BJ (cell line): ENCODE results near the gene FXR2. TPM values are rescaled to one million over a fixed set of nuclear protein-coding genes. Genes with fewer than 3 reads are reported as not detected.

ENCODE experiments used
- CTCF ChIA-PET: fragments of 350-600 bp; formaldehyde crosslinking; extraction: SDS; loops from one replicate; lab custom pipeline; 2021; ENCODE audit warnings: antibody characterized with exemption, inconsistent platforms; lab: Yijun Ruan, JAX
- POLR2A ChIA-PET: fragments of 300-600 bp; sonication (Branson Sonifier 250); formaldehyde crosslinking; extraction: SDS; loops from one replicate; lab custom pipeline; 2021; ENCODE audit warnings: antibody characterized with exemption; lab: Charles Lee
- DNase-seq: peaks from one replicate; pipeline ENCODE4 v3.0.0-alpha.2; 2011; ENCODE audit warnings: low read depth
- H3K27me3 ChIP-seq: 2 replicates; pipeline ENCODE4 v1.6.0; 2011; ENCODE audit warnings: low read length; ENCODE audit not compliant: control insufficient read depth, insufficient read depth
- H3K36me3 ChIP-seq: 2 replicates; pipeline ENCODE4 v1.5.1; 2011; ENCODE audit warnings: low read length; ENCODE audit not compliant: control insufficient read depth, insufficient read depth
- H3K4me3 ChIP-seq: 2 replicates; pipeline ENCODE4 v1.5.1; 2011; ENCODE audit warnings: low read depth, mild to moderate bottlenecking, control low read depth, low read length
- polyA plus RNA-seq: library from polyadenylated mRNA; depleted of rRNA; stranded (reverse); fragments of >200 nt; gene quantifications from 2 replicates; pipeline ENCODE4 v1.2.3, GENCODE V29; 2011
- TF ChIP-seq, protein P1 (sequence below): IDR thresholded peaks from 2 replicates; pipeline ENCODE4 v1.5.1; 2011; ENCODE audit warnings: low read depth, mild to moderate bottlenecking, control low read depth, inconsistent platforms, low read length, moderate library complexity; ENCODE audit not compliant: insufficient read depth

FXR2 gene
- polyA plus RNA-seq, 1 experiment, result 46.2 TPM

- TF ChIP-seq, protein P1, sequence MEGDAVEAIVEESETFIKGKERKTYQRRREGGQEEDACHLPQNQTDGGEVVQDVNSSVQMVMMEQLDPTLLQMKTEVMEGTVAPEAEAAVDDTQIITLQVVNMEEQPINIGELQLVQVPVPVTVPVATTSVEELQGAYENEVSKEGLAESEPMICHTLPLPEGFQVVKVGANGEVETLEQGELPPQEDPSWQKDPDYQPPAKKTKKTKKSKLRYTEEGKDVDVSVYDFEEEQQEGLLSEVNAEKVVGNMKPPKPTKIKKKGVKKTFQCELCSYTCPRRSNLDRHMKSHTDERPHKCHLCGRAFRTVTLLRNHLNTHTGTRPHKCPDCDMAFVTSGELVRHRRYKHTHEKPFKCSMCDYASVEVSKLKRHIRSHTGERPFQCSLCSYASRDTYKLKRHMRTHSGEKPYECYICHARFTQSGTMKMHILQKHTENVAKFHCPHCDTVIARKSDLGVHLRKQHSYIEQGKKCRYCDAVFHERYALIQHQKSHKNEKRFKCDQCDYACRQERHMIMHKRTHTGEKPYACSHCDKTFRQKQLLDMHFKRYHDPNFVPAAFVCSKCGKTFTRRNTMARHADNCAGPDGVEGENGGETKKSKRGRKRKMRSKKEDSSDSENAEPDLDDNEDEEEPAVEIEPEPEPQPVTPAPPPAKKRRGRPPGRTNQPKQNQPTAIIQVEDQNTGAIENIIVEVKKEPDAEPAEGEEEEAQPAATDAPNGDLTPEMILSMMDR, result no peak
- Histone ChIP-seq H3K36me3 (peaks cover 2% of the 10 kb centered on the region), H3K27me3 (no peaks in the 10 kb centered on the region), H3K4me3 (no peak within 1 kb of the TSS)
- DNase-seq, result no peak
- ChIA-PET POLR2A (no interaction called here), CTCF (interaction anchor here (0.7 to 3.7 kb wide), 7 partner anchors 11 to 122 kb away, joined by 3 to 95 read pairs (median 9); partner anchors contain the start of gene SOX15)
Observed at GRCh38 chr17:7558544-7559319, 56.0 kb downstream of the FXR2 start, which contains the start of gene TNFSF13. TSS of gene TNFSF13 (plus strand) at chr17:7558750. CDS start at chr17:7559040, 290 bp downstream.

- ChIA-PET POLR2A (interaction anchor here (0.6 kb wide), 1 partner anchor 565 kb away, joined by 3 read pairs; no protein-coding TSS in a partner anchor), CTCF (interaction anchor here (0.5 to 2.6 kb wide), 8 partner anchors 11 to 512 kb away, joined by 3 to 20 read pairs (median 3); partner anchors contain the start of gene SOX15)
- Histone ChIP-seq H3K27me3 (no peaks in the 10 kb centered on the region), H3K36me3 (no peaks in the 10 kb centered on the region; the same call in 1 of the 2 replicates), H3K4me3 (no peak overlapping the region)
- TF ChIP-seq, protein P1, result no peak
- DNase-seq, result no peak
Observed at GRCh38 chr17:7557775-7558543, 56.7 kb downstream of the FXR2 start.

DNA sequence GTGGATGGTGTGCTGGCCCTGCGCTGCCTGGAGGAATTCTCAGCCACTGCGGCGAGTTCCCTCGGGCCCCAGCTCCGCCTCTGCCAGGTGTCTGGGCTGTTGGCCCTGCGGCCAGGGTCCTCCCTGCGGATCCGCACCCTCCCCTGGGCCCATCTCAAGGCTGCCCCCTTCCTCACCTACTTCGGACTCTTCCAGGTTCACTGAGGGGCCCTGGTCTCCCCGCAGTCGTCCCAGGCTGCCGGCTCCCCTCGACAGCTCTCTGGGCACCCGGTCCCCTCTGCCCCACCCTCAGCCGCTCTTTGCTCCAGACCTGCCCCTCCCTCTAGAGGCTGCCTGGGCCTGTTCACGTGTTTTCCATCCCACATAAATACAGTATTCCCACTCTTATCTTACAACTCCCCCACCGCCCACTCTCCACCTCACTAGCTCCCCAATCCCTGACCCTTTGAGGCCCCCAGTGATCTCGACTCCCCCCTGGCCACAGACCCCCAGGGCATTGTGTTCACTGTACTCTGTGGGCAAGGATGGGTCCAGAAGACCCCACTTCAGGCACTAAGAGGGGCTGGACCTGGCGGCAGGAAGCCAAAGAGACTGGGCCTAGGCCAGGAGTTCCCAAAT, 57.4 kb downstream of the FXR2 start:
- TF ChIP-seq, protein P1, result no peak
- Histone ChIP-seq H3K27me3 (no peaks in the 10 kb centered on the region), H3K36me3 (no peaks in the 10 kb centered on the region; the same call in 1 of the 2 replicates), H3K4me3 (no peak overlapping the region)
- no peak for DNase-seq
- ChIA-PET POLR2A (no interaction called here), CTCF (interaction anchor here (1.0 to 2.6 kb wide), 5 partner anchors 32 to 512 kb away, joined by 3 to 20 read pairs (median 9); partner anchors contain the start of gene SOX15)

GRCh38 chr17:7556627-7557026, 58.1 kb downstream of the FXR2 start:
- TF ChIP-seq, protein P1, result no peak
- Histone ChIP-seq H3K36me3 (no peaks in the 10 kb centered on the region; the same call in 1 of the 2 replicates), H3K27me3 (no peaks in the 10 kb centered on the region), H3K4me3 (no peak overlapping the region)
- CTCF ChIA-PET, result interaction anchor here (2.6 kb wide), 2 partner anchors 33 to 42 kb away, joined by 11 to 20 read pairs; partner anchors contain the start of gene SOX15
- POLR2A ChIA-PET, result no interaction called here
- no peak for DNase-seq
